ENCODE results near the gene SLC25A22. TPM values are rescaled to one million over a fixed set of nuclear protein-coding genes. Genes with fewer than 3 reads are reported as not detected.

SLC25A22 gene
- total RNA-seq, 2 experiments from 2014 or later: 9.1 to 11.1 TPM

- no peaks in the 10 kb centered on the region for H3K9me3 Mint-ChIP-seq
- intact Hi-C loops (cut with DNase I, micrococcal nuclease): no loop called here
- peaks cover 5 to 14% of the 10 kb centered on the region in 2 experiments for H3K27me3 ChIP-seq (ENCODE audit: control insufficient read depth in 1 of 2, insufficient read depth in 2 of 2, low read length in 2 of 2)
- peaks cover 52% of the 10 kb centered on the region for H3K4me1 ChIP-seq (ENCODE audit: insufficient read depth, low read length)
- no peak for ATAC-seq (ENCODE audit: poor library complexity)
- no peak overlapping the region for H3K27ac ChIP-seq (ENCODE audit: low read depth in 1 of 2, low read length in 2 of 2)
- no peak overlapping the region for H3K27ac Mint-ChIP-seq
- H3K4me3 ChIP-seq (ENCODE audit: low read length): no peak overlapping the region
- peaks cover 22% of the 10 kb centered on the region for H3K36me3 Mint-ChIP-seq (ENCODE audit: low read depth)
- POLR2A ChIA-PET: interaction anchor here (1.2 kb wide), 1 partner anchor 16 kb away, joined by 4 read pairs; no protein-coding TSS in a partner anchor
- H3K36me3 ChIP-seq (ENCODE audit: insufficient read depth, low read length): peaks cover 28% of the 10 kb centered on the region
- CTCF ChIA-PET: no interaction called here
- no peak overlapping the region for H3K4me3 Mint-ChIP-seq
- DNase-seq: no peak
- peaks cover 13% of the 10 kb centered on the region for H3K27me3 Mint-ChIP-seq
- H3K9me3 ChIP-seq (ENCODE audit: control insufficient read depth in 1 of 2, insufficient read depth in 1 of 2, low read length in 2 of 2): peaks cover 0 to 8% of the 10 kb centered on the region in 2 experiments
- TF ChIP-seq, protein P1, sequence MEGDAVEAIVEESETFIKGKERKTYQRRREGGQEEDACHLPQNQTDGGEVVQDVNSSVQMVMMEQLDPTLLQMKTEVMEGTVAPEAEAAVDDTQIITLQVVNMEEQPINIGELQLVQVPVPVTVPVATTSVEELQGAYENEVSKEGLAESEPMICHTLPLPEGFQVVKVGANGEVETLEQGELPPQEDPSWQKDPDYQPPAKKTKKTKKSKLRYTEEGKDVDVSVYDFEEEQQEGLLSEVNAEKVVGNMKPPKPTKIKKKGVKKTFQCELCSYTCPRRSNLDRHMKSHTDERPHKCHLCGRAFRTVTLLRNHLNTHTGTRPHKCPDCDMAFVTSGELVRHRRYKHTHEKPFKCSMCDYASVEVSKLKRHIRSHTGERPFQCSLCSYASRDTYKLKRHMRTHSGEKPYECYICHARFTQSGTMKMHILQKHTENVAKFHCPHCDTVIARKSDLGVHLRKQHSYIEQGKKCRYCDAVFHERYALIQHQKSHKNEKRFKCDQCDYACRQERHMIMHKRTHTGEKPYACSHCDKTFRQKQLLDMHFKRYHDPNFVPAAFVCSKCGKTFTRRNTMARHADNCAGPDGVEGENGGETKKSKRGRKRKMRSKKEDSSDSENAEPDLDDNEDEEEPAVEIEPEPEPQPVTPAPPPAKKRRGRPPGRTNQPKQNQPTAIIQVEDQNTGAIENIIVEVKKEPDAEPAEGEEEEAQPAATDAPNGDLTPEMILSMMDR (IDR thresholded peaks at IDR 0.05): no peak
- peaks cover 24% of the 10 kb centered on the region for H3K4me1 Mint-ChIP-seq (ENCODE audit: low read depth)
Measured at GRCh38 chr11:836274-836673, 38.2 kb upstream of the SLC25A22 start.

DNA sequence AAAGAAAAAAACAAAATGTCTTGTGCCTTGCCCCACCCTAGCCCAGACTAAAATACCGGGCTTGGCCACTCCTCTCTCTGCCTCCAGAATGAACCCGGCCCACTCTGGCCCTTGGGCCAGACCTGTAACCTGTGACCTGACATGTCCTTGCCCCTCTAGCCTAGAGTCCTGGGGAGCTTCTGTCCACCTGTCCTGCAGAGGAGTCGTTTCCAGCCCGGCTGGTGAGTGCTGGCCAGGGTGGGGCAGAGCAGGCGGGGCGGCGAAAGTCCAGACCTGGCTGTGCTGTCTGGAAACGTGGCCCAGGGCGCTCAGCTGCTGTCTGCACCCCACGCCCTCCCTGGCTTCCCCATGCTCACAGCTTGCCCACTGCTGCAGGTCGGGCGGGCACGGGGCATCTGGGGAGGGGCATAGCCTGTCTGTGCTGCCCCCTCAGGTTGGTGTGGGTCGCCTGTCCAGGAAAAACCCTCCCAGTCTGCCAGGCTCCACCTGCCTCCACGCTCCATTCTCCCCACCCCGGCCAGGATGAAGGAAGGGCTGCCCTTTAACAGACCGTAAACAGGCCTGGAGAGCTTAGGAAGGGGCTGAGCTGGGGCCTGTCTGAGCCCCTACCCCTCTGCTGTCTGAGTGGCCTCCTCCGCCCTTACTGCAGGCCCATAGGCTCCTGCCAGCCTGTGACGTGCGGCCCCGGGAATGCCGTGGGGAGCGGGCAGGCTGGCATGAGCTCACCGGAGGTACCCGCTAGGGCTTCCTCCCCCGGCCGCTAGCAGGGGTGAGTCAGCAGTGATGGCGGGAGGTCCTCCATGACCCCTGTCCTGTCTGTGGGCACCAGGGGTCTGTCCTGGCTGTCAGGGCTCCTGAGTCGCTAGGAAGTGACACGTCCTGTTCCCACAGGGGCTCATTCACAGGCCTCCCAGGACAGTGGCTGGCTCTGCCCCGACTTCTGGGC is 36.6 kb upstream of the SLC25A22 start:
- Mint-ChIP-seq H3K36me3 (ENCODE audit: low read depth) (peaks cover 11% of the 10 kb centered on the region), H3K27me3 (peaks cover 21% of the 10 kb centered on the region), H3K9me3 (no peaks in the 10 kb centered on the region), H3K4me1 (ENCODE audit: low read depth) (peaks cover 22% of the 10 kb centered on the region), H3K27ac (no peak overlapping the region), H3K4me3 (peak overlapping the region; percentile 69)
- Histone ChIP-seq H3K36me3 (ENCODE audit: insufficient read depth, low read length) (peaks cover 19% of the 10 kb centered on the region), H3K9me3 (ENCODE audit: control insufficient read depth in 1 of 2, insufficient read depth in 1 of 2, low read length in 2 of 2) (peaks cover 0 to 18% of the 10 kb centered on the region in 2 experiments), H3K27ac (ENCODE audit: low read depth in 1 of 2, low read length in 2 of 2) (no peak overlapping the region), H3K4me3 (ENCODE audit: low read length) (no peak overlapping the region), H3K4me1 (ENCODE audit: insufficient read depth, low read length) (peaks cover 52% of the 10 kb centered on the region), H3K27me3 (ENCODE audit: control insufficient read depth in 1 of 2, insufficient read depth in 2 of 2, low read length in 2 of 2) (peaks cover 21 to 29% of the 10 kb centered on the region in 2 experiments)
- ATAC-seq (ENCODE audit: poor library complexity) (no peak), DNase-seq (peak in 2 of 14 experiments; percentile 56 to 65)
- ChIA-PET CTCF (no interaction called here), POLR2A (interaction anchor here (1.6 to 10.0 kb wide), 3 partner anchors 8 to 26 kb away, joined by 4 to 115 read pairs (median 71); partner anchors contain the start of genes PNPLA2, POLR2L and TSPAN4)
- intact Hi-C loops (cut with DNase I, micrococcal nuclease): no loop called here
- TF ChIP-seq, protein P1 (IDR thresholded peaks at IDR 0.05): no peak

DNA sequence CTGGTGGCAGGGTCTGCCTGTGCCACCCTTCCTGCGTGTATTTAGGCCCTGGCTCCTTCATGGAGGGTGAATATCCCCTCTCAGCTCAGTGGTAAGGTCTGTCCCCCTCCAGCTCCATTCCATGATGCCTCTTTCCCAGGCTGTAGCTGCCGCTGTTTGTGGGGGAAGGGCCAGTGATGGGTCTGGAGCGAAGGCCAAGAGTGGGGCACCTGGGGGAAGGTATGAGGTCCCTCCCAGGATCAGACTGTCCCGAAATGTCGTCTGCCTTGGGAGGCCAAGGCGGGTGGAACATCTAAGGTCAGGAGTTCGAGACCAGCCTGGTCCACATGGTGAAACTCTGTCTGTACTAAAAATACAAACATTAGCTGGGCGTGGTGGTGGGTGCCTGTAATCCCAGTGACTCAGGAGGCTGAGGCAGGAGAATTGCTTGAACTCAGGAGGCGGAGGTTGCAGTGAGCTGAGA is 35.8 kb upstream of the SLC25A22 start:
- Histone ChIP-seq H3K4me3 (ENCODE audit: low read length) (peak overlapping the region; percentile 34), H3K27me3 (ENCODE audit: control insufficient read depth in 1 of 2, insufficient read depth in 2 of 2, low read length in 2 of 2) (peaks cover 29 to 37% of the 10 kb centered on the region in 2 experiments), H3K9me3 (ENCODE audit: control insufficient read depth in 1 of 2, insufficient read depth in 1 of 2, low read length in 2 of 2) (peaks cover 0 to 25% of the 10 kb centered on the region in 2 experiments), H3K36me3 (ENCODE audit: insufficient read depth, low read length) (peaks cover 11% of the 10 kb centered on the region), H3K27ac (ENCODE audit: low read depth in 1 of 2, low read length in 2 of 2) (no peak overlapping the region), H3K4me1 (ENCODE audit: insufficient read depth, low read length) (peaks cover 58% of the 10 kb centered on the region)
- H3K27me3 Mint-ChIP-seq: peaks cover 29% of the 10 kb centered on the region
- no peak overlapping the region for H3K27ac Mint-ChIP-seq
- ChIA-PET CTCF (no interaction called here), POLR2A (interaction anchor here (1.6 to 10.0 kb wide), 3 partner anchors 9 to 25 kb away, joined by 4 to 115 read pairs (median 71); partner anchors contain the start of genes PNPLA2, POLR2L and TSPAN4)
- DNase-seq (no peak), ATAC-seq (ENCODE audit: poor library complexity) (no peak)
- TF ChIP-seq, protein P1 (IDR thresholded peaks at IDR 0.05): no peak
- H3K4me3 Mint-ChIP-seq: peak overlapping the region; percentile 85
- H3K36me3 Mint-ChIP-seq (ENCODE audit: low read depth): peaks cover 3% of the 10 kb centered on the region
- intact Hi-C loops (cut with DNase I, micrococcal nuclease): no loop called here
- H3K9me3 Mint-ChIP-seq: no peaks in the 10 kb centered on the region
- H3K4me1 Mint-ChIP-seq (ENCODE audit: low read depth): peaks cover 24% of the 10 kb centered on the region
